Immature natural killer cell (primary cell): Measurements from ENCODE around the gene HSD17B11. TPM values are rescaled to one million over a fixed set of nuclear protein-coding genes. Genes with fewer than 3 reads are reported as not detected.
"Not testable (repeated sequence)": the region's sequence is repeated elsewhere in the genome, so short reads cannot be mapped to it uniquely, and the experiment has no call there.

ENCODE experiments used
- DNase-seq, 3 donors: peaks; one replicate each; pipeline ENCODE4 v3.0.0; 2022; ENCODE audit warnings: mixed read lengths in 1 of 3
- H3K27ac Mint-ChIP-seq, 6 donors: one replicate each; pipeline ENCODE4 v1.8.0; 2020; ENCODE audit warnings: mixed read lengths in 6 of 6, mild to moderate bottlenecking in 5 of 6, inconsistent platforms in 4 of 6, moderate library complexity in 3 of 6
- H3K27me3 Mint-ChIP-seq, 3 donors: one replicate each; pipeline ENCODE4 v1.8.0; 2020 to 2021; ENCODE audit warnings: low read depth in 3 of 3, mild to moderate bottlenecking in 3 of 3, mixed read lengths in 3 of 3, moderate library complexity in 3 of 3, inconsistent platforms in 1 of 3
- H3K36me3 Mint-ChIP-seq, 3 donors: one replicate each; pipeline ENCODE4 v1.8.0; 2020; ENCODE audit warnings: mixed read lengths in 3 of 3, inconsistent platforms in 2 of 3, mild to moderate bottlenecking in 2 of 3
- H3K4me1 Mint-ChIP-seq, 2 donors: one replicate each; pipeline ENCODE4 v1.8.0; 2020; ENCODE audit warnings: inconsistent platforms in 2 of 2, mild to moderate bottlenecking in 2 of 2, mixed read lengths in 2 of 2, moderate library complexity in 1 of 2
- H3K4me3 Mint-ChIP-seq, 5 donors: one replicate each; pipeline ENCODE4 v1.8.0; 2020; ENCODE audit warnings: mild to moderate bottlenecking in 5 of 5, mixed read lengths in 5 of 5, inconsistent platforms in 3 of 5, moderate library complexity in 3 of 5
- H3K9me3 Mint-ChIP-seq, 6 donors: one replicate each; pipeline ENCODE4 v1.8.0; 2020; ENCODE audit warnings: mild to moderate bottlenecking in 6 of 6, mixed read lengths in 6 of 6, inconsistent platforms in 4 of 6, moderate library complexity in 3 of 6
- polyA plus RNA-seq, 3 donors: library from polyadenylated mRNA; unstranded; fragments of 300-500 nt; fragmentation: Illumina TruSeq; gene quantifications; one replicate each; pipeline ENCODE4 v1.2.3, GENCODE V29; 2021

The HSD17B11 gene
- polyA plus RNA-seq, 3 donors from 2014 or later = 81.6 to 112 (median 105) TPM

- H3K27me3 Mint-ChIP-seq = peaks cover 0 to 1% (median 0%) of the 10 kb centered on the region in 3 donors
- peaks cover 0 to 10% (median 4%) of the 10 kb centered on the region in 3 donors for H3K36me3 Mint-ChIP-seq
- no peak overlapping the region for H3K4me3 Mint-ChIP-seq
- no peak for DNase-seq
- H3K9me3 Mint-ChIP-seq = no peaks in the 10 kb centered on the region
- H3K4me1 Mint-ChIP-seq = no peaks in the 10 kb centered on the region
- H3K27ac Mint-ChIP-seq = no peak overlapping the region
Measured at GRCh38 chr4:87304745-87305432, 86.1 kb downstream of the HSD17B11 start.

- H3K4me1 Mint-ChIP-seq = no peaks in the 10 kb centered on the region
- no peaks in the 10 kb centered on the region for H3K36me3 Mint-ChIP-seq
- DNase-seq = no peak
- H3K27me3 Mint-ChIP-seq = peaks cover 0 to 9% (median 3%) of the 10 kb centered on the region in 3 donors
- H3K27ac Mint-ChIP-seq = no peak overlapping the region
- peaks cover 0 to 5% (median 0%) of the 10 kb centered on the region in 6 donors for H3K9me3 Mint-ChIP-seq
- H3K4me3 Mint-ChIP-seq = no peak overlapping the region
Measured at GRCh38 chr4:87299898-87300297, 91.1 kb downstream of the HSD17B11 start.

- Mint-ChIP-seq H3K4me3 (no peak overlapping the region), H3K36me3 (no peaks in the 10 kb centered on the region), H3K9me3 (peaks cover 5 to 15% (median 9%) of the 10 kb centered on the region in 6 donors), H3K27ac (no peak overlapping the region), H3K4me1 (no peaks in the 10 kb centered on the region), H3K27me3 (peaks cover 0 to 9% (median 8%) of the 10 kb centered on the region in 3 donors)
- DNase-seq = no peak
Measured at GRCh38 chr4:87298362-87298761, 92.6 kb downstream of the HSD17B11 start.

GRCh38 chr4:87294911-87295310, 96.1 kb downstream of the HSD17B11 start:
- Mint-ChIP-seq H3K9me3 (peaks cover 5 to 18% (median 10%) of the 10 kb centered on the region in 6 donors), H3K27me3 (peaks cover under 1 to 10% (median 7%) of the 10 kb centered on the region in 3 donors)
- not testable (repeated sequence) for H3K4me1 Mint-ChIP-seq, H3K36me3 Mint-ChIP-seq, H3K4me3 Mint-ChIP-seq, H3K27ac Mint-ChIP-seq, DNase-seq

- not testable (repeated sequence) for H3K36me3 Mint-ChIP-seq, H3K27me3 Mint-ChIP-seq, H3K4me1 Mint-ChIP-seq, H3K4me3 Mint-ChIP-seq, DNase-seq, H3K27ac Mint-ChIP-seq
- H3K9me3 Mint-ChIP-seq = peaks cover 5 to 18% (median 10%) of the 10 kb centered on the region in 6 donors
Measured at GRCh38 chr4:87293889-87294288, 97.1 kb downstream of the HSD17B11 start.

- Mint-ChIP-seq H3K4me3 (no peak overlapping the region), H3K36me3 (peaks cover 0 to 7% (median 0%) of the 10 kb centered on the region in 3 donors), H3K27ac (no peak overlapping the region), H3K27me3 (peaks cover 0 to 5% (median 5%) of the 10 kb centered on the region in 3 donors), H3K4me1 (no peaks in the 10 kb centered on the region), H3K9me3 (peaks cover 3 to 17% (median 9%) of the 10 kb centered on the region in 6 donors)
- no peak for DNase-seq
Measured at GRCh38 chr4:87286970-87287369, 104.0 kb downstream of the HSD17B11 start.

Other genes starting within 250 kb of the HSD17B11 start
- gene KLHL8, start 170.6 kb downstream of the HSD17B11 start, polyA plus RNA-seq = 10 to 100 TPM in 2 of 3 donors, 1 to 10 TPM in 1; 9.0 to 11.1 (median 10.3) TPM
- gene HSD17B13, start 68.3 kb downstream of the HSD17B11 start, polyA plus RNA-seq = under 1 TPM in 1 of 3 donors, not detected in 2; 0.10 TPM
- gene NUDT9, start 31.4 kb upstream of the HSD17B11 start, polyA plus RNA-seq = 10 to 100 TPM; 15.7 to 20.1 (median 15.7) TPM
- not detected for gene SPARCL1, start 138.2 kb upstream of the HSD17B11 start, polyA plus RNA-seq
- gene DSPP, start 217.3 kb upstream of the HSD17B11 start, polyA plus RNA-seq = not detected